Stimulated activated CD4-positive, alpha-beta T cell treated with anti-CD3 and anti-CD28 coated beads, Interleukin-1b, Interleukin-23, amount 100 ng/mL, for 48 hours (primary cell): ENCODE data around the gene KRTAP4-7.
"Not testable (repeated sequence)": the region's sequence is repeated elsewhere in the genome, so short reads cannot be mapped to it uniquely, and the experiment has no call there.

Source experiments
- DNase-seq: peaks from one replicate; pipeline ENCODE4 v3.0.0-alpha.2; 2020

Gene KRTAP4-7

DNA sequence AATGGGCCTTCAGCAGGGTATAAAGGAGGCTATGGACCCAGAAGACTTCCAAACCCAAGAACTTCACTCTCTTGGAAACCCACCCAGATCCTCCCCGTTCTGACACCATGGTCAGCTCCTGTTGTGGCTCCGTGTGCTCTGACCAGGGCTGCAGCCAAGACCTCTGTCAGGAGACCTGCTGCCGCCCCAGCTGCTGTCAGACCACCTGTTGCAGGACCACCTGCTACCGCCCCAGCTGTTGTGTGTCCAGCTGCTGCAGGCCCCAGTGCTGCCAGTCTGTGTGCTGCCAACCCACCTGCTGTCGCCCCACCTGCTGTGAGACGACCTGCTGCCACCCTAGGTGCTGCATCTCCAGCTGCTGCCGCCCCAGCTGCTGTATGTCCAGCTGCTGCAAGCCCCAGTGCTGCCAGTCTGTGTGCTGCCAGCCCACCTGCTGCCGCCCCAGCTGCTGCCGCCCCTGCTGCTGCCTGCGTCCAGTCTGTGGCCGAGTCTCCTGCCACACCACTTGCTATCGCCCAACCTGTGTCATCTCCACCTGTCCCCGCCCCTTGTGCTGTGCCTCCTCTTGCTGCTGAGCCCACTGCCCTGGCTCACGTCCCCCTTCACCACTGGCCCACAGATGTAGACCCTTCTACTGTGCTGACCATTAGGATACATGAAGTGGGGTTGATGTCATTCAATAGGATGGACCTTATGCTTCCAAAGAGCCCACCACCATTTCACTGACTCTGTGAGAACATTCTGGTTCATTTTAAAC, at the start of gene KRTAP4-7:
Gene KRTAP4-7, plus strand, starts transcription at position 51 of the 757 bp plus-strand sequence. Its CDS starts 57 bp downstream, at position 108.
- not testable (repeated sequence) for DNase-seq

DNA sequence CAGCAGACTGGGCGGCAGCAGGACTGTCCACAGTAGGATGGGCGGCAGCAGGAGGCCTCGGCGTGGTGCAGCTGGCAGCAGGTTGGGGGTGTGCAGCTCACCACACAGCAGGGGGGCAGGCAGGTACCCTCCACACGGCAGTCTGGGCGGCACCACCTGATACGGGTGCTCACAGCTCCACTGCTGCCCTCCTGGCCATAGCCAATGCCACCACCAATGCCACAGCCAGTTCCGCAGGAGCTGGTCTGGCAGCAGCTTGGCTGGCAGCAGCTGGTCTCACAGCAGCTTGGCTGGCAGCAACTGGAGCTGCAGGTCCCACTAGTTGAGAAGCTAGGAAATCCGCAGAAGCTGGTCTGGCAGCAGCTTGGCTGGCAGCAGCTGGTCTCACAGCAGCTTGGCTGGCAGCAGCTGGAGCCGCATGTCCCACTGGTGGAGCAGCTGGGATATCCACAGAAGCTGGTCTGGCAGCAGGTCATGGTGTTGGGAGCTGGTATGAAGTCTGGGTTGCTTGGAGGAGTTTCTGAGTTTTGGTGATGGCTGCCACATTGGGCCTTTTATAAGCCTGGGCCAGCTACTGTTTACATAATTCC, 49.5 kb upstream of the KRTAP4-7 start, which contains the start of gene KRTAP1-3:
Gene KRTAP1-3, minus strand, starts transcription at position 529 of the 590 bp plus-strand sequence. Its CDS starts 53 bp downstream, at position 476.
- DNase-seq = not testable (repeated sequence)

DNA sequence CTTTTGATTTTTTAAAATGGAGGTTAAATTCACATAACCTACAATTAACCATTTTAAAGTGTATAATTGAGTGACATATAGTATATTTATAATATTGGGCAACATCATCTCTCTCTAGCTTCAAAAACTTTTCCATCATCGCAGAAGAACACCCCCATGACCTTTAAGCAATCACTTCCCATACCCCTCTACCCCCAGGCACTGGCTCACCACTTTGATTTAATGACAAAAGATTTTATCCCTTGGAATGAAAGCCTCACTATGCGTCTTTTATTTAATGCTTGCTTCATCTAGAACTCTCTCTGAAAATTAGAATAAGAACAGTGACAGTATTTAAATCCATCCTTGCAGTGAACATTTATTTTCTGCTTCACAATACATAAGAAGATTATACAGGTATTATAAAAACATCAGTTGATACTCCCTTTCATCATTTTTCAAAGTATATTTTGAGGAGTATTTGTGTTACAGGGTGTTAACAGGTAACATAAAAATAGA, 46.0 kb upstream of the KRTAP4-7 start:
- no peak for DNase-seq

DNA sequence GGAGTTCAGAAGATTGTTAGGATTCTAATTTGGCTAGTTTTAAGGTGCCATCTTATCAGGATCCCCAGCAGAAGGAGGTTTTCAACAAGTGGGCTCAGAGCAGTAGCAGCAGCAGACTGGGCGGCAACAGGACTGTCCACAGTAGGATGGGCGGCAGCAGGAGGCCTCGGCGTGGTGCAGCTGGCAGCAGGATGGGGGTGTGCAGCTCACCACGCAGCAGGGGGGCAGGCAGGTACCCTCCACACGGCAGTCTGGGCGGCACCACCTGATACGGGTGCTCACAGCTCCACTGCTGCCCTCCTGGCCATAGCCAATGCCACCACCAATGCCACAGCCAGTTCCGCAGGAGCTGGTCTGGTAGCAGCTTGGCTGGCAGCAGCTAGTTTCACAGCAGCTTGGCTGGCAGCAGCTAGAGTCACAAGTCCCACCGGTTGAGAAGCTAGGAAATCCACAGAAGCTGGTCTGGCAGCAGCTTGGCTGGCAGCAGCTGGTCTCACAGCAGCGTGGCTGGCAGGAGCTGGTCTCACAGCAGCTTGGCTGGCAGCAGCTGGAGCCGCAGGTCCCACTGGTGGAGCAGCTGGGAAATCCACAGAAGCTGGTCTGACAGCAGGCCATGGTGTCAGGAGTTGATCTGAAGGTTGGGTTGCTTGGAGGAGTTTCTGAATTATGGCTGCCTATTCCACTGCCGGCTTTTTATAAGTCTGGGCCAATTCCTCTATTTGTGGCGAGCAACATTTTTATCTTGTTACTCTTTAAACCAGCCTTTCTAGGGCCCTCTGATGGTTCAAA, 43.0 kb upstream of the KRTAP4-7 start, which contains the start of gene KRTAP1-1:
Gene KRTAP1-1, minus strand, starts transcription at position 668 of the 789 bp plus-strand sequence. Its CDS starts 53 bp downstream, at position 615.
- not testable (repeated sequence) for DNase-seq

DNA sequence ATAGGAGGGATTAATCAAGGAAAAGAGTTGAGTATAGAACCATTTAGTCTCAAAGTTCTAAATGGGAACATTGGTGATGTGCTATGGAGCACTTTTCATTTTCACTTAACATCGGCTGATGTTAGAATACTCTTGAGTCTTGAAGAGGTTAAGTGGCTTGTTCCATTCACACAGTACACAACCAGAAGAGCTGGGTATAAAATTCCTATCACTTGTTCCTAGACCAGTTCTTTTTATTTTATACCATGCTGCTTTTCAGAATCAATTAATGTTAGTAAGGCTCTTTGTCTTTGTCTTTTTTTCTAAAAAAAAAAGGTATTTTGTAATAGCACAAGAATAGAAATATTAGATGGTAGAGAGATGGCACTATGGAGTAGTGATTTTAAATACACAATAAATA, 41.0 kb upstream of the KRTAP4-7 start:
- DNase-seq = no peak

DNA sequence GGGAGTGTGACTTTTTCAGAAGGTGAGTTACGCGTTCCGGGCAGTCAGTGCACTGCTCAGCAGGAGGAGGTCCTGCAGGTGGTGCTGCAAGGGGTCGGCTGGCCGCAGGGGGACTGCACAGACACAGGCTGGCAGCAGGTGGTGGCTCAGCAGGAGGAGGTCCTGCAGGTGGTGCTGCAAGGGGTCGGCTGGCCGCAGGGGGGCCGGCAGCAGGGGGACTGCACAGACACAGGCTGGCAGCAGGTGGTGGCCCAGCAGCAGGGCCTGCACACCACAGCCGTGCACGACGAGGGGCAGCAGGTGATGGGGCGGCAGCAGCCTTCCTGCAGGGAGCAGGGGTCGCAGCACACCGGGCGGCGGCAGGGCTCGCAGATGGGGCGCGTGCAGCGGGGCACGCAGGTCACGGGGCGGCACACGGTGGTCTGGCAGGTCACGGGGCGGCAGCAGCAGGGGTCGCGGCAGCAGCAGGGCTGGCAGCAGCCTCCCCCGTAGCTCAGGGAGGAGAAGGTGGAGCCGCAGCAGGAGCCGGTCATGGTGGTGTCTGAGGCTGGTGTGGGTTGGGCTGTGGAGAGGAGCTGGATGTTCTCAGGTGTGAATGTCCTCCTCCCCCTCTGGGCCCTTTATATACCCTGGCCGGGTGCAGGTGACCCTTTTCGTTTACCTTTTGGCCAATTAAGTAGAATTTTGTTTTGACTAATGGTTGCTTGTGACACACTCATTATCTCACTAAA, 37.0 kb upstream of the KRTAP4-7 start, which contains the start of gene KRTAP2-1:
Gene KRTAP2-1, minus strand, starts transcription at position 582 of the 731 bp plus-strand sequence. Its CDS starts 49 bp downstream, at position 533.
- DNase-seq = not testable (repeated sequence)

DNA sequence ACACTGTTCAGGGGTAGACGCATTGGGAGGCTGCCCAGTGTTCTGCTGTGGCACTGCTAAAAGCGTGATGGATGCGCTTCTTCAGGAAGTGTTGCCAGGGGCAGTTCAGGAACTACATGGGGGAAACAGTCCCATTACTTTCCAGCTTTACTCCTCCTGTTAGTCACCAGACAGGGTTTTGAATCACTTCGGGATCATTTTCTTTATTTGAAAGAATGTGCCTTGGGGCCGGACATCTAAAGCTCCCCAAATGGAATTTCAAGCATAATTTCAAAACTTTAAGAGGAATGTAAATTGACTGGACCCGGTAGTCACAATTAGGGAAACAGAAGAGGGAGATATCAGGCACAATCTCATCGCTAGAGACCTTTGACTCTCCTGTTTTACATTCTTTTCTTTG, 35.5 kb upstream of the KRTAP4-7 start:
- no peak for DNase-seq

DNA sequence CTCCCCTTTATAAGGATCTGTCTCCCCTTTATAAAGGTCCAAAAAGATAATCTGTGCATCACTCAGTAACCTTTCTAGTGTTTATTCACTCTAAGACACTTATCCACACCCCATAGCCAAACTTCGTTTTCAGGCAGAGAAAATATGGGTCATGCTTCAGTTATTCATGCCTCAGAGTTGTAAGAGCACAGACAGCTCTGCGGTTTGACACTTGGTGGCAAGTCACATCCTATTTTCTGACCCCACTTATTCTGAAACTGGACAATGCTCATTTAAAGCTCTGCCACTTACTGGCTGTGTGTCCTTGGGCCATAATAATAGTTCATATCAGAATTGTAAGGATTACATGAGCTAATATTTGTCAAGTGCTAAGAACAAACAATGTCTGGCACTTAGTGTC, 34.8 kb upstream of the KRTAP4-7 start:
- DNase-seq = no peak

DNA sequence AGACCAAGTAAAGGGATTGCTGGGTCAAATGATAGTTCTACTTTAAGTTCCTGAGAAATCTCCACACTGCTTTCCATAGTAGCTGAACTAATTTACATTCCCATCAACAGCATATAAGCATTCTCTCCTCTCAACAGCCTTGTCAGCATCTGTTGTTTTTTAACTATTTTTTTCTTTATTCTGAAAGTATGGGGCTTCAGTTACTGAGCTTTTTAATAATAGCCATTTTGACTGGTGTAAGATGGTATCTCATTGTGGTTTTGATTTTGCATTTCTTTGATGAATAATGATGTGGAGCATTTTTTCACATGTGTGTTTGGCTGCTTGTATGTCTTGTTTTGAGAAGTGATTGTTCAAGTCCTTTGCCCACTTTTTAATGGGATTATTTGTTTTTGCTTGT, 31.4 kb upstream of the KRTAP4-7 start:
- no peak for DNase-seq

DNA sequence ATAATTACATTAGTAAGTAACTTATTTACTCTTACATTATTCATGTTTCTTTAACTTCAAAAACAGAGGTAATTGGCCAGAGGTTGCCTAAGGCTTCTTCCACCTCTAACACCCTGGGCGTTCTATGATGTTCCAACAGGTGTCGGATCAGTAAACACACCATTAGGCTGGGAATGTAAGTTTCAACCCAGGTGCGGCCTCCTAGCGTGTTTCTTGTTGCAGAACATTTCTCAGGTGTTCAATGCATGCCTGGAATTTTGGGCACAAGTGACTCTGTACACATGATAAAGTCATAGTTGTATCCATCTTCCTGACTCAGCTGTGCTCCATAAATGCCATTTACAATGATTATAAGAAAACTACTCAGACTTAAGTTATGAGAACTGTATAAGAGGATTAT, 29.9 kb upstream of the KRTAP4-7 start:
- DNase-seq = no peak

DNA sequence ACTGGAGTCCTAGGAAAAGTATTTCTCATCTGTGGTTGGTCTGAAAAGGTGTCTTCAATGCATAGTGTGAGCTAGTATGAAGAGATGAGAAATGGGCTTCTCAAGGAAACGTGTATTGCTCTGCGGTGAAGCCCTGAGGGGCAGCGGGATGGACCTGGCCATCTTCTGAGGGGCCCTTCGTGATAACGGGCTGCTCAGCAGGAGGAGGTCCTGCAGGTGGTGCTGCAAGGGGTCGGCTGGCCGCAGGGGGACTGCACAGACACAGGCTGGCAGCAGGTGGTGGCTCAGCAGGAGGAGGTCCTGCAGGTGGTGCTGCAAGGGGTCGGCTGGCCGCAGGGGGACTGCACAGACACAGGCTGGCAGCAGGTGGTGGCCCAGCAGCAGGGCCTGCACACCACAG, 29.4 kb upstream of the KRTAP4-7 start:
- not testable (repeated sequence) for DNase-seq

DNA sequence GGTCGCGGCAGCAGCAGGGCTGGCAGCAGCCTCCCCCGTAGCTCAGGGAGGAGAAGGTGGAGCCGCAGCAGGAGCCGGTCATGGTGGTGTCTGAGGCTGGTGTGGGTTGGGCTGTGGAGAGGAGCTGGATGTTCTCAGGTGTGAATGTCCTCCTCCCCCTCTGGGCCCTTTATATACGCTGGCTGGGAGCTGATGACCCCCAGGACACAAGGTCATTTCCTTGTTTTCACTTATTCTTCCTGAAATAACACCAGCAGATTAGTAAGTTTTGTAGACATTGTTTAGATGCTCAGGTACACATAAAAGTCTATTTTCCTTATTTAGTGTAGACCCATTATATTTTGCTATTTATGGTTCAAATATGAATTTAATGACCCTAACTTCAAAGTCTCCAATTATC, 28.8 kb upstream of the KRTAP4-7 start, which contains the start of gene KRTAP2-2:
Gene KRTAP2-2, minus strand, starts transcription at position 101 of the 400 bp plus-strand sequence. Its CDS starts 19 bp downstream, at position 82.
- not testable (repeated sequence) for DNase-seq

DNA sequence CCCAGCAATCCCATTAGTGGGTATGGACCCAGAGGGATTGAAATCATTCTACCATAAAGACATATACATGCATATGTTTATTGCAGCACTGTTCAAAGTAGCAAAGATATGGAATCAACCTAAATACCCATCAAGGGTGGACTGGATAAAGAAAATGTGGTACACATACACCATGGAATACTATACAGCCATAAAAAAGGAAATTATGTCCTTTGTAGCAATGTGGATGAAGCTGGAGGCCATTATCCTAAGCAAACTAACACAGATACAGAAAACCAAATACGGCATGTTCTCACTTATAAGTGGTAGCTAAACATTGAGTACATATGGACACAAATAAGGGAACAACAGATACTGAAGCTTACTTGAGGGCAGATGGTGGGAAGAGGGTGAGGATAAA, 26.4 kb upstream of the KRTAP4-7 start:
- no peak for DNase-seq

DNA sequence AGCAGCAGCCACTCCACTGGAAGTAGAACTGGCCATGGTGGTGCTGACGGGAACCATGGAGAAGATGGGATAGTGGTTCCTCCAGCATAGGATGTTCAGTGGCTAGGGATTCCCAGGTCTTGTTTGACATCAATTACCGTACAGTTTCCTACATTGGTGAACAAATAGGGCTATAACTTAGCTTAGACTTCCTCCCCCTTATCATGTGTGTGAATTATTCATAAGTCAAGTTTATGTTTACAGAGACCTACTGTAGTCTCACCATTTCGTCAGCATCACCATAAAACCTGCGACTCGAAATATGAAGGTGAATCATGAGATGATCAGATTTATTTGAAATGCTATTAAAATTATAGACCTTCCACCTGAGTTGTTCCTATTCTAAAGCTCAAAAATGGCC, 25.2 kb upstream of the KRTAP4-7 start:
- DNase-seq = no peak

DNA sequence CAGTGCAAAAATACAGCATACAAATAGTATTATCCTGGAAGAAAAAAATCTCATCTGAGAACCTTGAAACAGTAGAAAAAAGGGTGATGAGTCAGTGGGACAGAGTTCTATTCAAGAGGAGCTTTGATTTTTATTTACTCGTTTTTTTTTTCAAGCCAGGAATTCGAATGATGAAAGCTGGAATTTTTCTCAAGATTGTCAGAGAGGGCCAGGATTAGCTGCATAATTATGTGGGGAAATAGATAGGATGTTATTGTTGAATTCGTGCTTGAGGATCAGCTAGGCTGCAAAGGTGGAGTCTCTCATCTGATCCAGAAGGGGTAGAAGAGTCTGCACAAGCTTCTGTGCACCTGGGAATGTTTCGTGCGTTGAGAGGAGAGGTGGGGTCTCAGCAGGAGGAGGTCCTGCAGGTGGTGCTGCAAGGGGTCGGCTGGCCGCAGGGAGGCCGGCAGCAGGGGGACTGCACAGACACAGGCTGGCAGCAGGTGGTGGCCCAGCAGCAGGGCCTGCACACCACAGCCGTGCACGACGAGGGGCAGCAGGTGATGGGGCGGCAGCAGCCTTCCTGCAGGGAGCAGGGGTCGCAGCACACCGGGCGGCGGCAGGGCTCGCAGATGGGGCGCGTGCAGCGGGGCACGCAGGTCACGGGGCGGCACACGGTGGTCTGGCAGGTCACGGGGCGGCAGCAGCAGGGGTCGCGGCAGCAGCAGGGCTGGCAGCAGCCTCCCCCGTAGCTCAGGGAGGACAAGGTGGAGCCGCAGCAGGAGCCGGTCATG, 24.5 kb upstream of the KRTAP4-7 start:
- not testable (repeated sequence) for DNase-seq

DNA sequence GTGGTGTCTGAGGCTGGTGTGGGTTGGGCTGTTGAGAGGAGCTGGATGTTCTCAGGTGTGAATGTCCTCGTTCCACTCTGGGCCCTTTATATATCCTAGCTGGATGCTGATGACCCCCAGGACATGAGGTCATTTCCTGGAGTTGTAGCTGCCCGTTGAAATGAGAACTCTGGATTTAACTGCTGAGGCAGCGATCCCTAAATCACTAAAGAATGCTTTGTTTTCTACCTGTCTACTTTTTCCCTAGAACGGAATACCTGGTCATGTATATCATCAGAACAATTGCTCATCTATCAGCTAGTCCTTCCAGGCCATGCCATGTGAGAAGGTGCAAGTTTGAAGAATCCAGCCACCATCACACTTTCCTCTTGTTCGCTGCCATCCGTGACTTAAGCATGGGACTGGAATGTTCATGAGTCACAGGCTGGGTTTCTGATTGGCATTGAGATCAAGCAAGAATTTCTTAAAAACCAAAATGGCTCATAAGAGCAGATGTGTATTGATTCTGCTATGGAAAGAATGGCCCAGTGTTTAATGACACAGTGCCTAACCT, 23.8 kb upstream of the KRTAP4-7 start, which contains the start of gene KRTAP2-3:
Gene KRTAP2-3, minus strand, starts transcription at position 63 of the 553 bp plus-strand sequence. CDS start 64 bp downstream, outside the sequence.
- no peak for DNase-seq

DNA sequence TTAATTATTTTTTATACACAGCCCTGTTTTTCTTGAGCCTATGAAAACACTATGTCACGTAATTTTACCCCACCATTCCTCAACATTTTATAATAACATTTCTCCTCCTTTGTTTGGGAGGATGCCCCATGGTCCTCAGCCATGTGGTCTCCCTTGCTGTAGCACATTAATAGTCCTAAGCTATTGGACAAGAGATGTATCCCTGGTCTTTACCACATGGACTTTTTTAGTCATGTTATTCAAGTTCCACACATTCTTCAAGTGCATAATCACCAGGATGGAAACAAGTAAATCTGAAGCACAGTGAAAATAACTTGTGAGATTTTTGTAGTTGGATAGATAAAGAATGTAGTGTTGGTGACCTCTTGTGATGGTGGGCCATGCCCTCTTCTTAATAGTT, 22.0 kb upstream of the KRTAP4-7 start:
- DNase-seq = no peak

DNA sequence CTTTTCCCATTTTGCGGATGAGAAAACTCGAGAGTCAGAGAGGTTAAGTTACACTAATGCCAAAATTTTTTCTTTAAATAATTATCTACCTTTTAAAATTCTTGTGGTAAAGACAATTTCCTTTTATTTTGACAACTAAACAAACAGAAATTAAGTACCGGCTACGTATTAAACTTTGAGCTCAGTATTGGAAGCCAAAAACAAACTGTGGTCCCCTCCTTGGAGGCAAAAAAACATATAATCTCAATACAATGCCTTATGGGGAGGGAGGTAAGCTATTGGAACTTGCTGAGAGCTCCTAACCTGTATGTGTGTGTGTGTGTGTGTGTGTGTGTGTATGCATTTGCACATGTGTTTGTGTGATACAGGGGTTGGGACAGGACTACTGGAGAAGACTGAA, 20.5 kb upstream of the KRTAP4-7 start:
- DNase-seq = no peak

DNA sequence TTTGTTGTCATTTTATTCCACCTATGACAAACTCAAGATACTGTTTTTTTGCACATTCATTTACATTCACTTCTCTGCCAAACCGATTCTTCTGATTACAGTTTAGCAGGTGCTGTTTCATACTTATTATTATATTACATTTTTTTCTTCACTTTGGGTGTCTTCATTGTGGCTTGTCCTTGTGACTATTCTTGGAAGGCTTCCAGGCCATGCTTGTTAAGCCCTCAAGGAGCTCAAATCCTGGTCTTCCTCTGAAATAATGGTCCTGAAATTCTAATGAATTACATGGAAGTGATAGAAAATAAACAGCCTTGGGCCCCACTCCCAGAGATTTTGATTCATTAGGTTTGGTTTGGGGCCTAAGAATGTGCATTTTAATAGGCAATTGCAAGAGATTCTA, 19.6 kb upstream of the KRTAP4-7 start:
- DNase-seq = no peak

DNA sequence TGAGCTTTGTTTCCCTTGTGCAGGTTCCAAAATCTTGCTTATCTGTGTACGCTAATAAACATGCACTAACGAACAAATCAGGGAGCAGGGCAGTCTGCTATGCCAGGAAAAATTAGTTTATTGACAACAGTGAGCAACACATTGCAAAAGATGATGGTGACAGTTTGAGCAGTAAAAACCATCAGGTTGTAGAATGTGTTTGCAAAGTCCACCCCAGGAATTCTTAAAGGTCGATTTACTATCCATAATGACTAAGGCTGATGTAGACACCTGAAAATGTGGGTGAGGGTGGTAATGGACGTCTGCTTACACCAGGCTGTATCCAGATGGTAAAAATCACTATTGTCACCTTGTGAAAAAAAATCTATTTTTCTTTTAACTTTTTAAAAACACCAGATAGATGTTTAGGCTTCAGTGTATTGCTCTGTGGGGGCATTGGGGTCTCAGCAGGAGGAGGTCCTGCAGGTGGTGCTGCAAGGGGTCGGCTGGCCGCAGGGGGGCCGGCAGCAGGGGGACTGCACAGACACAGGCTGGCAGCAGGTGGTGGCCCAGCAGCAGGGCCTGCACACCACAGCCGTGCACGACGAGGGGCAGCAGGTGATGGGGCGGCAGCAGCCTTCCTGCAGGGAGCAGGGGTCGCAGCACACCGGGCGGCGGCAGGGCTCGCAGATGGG, 18.8 kb upstream of the KRTAP4-7 start:
- not testable (repeated sequence) for DNase-seq
